Measurements from ENCODE around the gene SLC16A12.

DNA sequence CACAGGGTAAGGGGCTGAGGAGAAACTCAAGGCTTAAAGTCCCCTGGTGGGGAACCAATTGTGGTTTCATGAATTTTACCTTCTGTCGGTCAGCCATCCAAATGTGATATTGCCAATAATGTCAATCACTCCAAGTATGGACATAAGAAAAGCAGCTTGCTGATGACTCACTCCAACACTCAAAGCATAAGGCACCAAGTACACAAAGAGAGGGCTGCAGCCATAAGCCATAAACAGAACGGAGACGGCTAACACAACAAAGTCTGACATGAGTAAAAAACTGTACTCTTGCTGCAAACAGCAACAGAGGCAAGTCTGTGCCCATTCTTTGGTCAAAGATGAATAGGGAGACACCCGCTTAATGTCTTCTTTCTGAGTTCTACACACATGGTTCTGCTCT lies 96.9 kb downstream of the SLC16A12 start:
- TF ChIP-seq RBBP5 (conservative IDR thresholded peaks at IDR 0.05) (no peak), ZNF274 (IDR thresholded peaks at IDR 0.05; ENCODE audit: insufficient read depth, insufficient read length) (no peak)
- TF ChIP-seq, protein P1, sequence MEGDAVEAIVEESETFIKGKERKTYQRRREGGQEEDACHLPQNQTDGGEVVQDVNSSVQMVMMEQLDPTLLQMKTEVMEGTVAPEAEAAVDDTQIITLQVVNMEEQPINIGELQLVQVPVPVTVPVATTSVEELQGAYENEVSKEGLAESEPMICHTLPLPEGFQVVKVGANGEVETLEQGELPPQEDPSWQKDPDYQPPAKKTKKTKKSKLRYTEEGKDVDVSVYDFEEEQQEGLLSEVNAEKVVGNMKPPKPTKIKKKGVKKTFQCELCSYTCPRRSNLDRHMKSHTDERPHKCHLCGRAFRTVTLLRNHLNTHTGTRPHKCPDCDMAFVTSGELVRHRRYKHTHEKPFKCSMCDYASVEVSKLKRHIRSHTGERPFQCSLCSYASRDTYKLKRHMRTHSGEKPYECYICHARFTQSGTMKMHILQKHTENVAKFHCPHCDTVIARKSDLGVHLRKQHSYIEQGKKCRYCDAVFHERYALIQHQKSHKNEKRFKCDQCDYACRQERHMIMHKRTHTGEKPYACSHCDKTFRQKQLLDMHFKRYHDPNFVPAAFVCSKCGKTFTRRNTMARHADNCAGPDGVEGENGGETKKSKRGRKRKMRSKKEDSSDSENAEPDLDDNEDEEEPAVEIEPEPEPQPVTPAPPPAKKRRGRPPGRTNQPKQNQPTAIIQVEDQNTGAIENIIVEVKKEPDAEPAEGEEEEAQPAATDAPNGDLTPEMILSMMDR (IDR thresholded peaks at IDR 0.05 in 2 of 3, conservative IDR thresholded peaks at IDR 0.05 in 1 of 3; ENCODE audit: control insufficient read depth in 2 of 3, extremely low read depth in 1 of 3, insufficient read depth in 1 of 3, low read depth in 3 of 3, low read length in 3 of 3), result no peak
